Measurements from ENCODE around the gene USP9X. TPM values are rescaled to one million over a fixed set of nuclear protein-coding genes. Genes with fewer than 3 reads are reported as not detected.

Gene USP9X
- total RNA-seq, 4 donors from 2014 or later: 54.9 to 154 (median 98.0) TPM

DNA sequence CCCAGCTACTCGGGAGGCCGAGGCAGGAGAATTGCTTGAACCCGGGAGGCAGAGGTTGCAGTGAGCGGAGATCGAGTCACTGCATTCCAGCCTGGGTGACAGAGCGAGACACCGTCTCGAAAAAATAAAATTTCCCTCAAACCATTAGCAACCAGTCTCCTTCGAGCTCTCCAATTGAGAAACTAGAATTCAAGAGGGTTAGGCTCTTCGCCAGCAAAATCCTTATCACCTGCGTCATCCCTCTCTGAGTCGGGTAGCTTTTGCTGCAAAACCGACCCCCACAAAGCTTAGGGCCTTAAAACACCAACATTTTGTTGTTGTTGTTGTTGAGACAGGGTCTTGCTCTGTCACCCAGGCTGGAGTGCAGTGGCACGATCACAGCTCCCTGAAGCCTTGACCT is 173.6 kb downstream of the USP9X start:
- in situ Hi-C loops (cut with MboI; ENCODE audit: low pct_ligation_motif_present in 1 of 4, low pct_unique_long_range_greater_than_20kb in 1 of 4, low sequenced_read_pairs in 3 of 4) (no loop called here), intact Hi-C loops (cut with DNase I; ENCODE audit: low total_unique reads) (no loop called here)
- H3K4me3 ChIP-seq: no peak overlapping the region

DNA sequence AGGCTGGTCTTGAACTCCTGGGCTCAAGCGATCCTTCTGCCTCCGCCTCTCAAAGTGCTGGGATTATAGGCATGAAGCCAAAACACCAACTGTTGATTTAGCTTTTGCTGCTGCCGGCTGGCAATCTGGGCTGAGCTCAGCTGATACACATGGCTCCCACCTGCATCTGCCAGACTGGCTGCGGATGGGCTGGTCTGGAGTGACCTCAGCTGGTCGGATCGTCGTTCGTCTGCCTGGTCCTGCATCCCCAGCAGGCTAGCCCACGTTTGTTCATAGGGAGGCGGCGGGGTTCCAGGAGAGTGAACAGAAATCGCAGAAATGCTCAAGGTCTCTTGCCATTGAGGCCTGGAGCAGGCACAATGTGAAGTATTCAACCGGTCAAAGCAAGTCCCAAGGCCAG is 174.3 kb downstream of the USP9X start:
- TF ChIP-seq EP300 (IDR thresholded peaks at IDR 0.05; ENCODE audit: low read depth): no peak
- TF ChIP-seq POLR2AphosphoS5 (IDR thresholded peaks at IDR 0.05): no peak
- 79 to 100% methylated on average over 2 to 13 of the region's 13 CpGs for WGBS, 2 donors (ENCODE audit: low coverage in 1 of 2)
- Histone ChIP-seq H3K36me3 (no peaks in the 10 kb centered on the region), H3K27ac (no peak overlapping the region), H3K4me1 (no peaks in the 10 kb centered on the region), H3K9me3 (no peaks in the 10 kb centered on the region), H3K4me3 (no peak overlapping the region), H3K27me3 (no peaks in the 10 kb centered on the region)
- in situ Hi-C loops (cut with MboI; ENCODE audit: low pct_ligation_motif_present in 1 of 4, low pct_unique_long_range_greater_than_20kb in 1 of 4, low sequenced_read_pairs in 3 of 4): no loop called here
- intact Hi-C loops (cut with DNase I; ENCODE audit: low total_unique reads): no loop called here
- no peak for DNase-seq

More for the DNA sequence above, 173.6 kb downstream of the USP9X start:
- Histone ChIP-seq H3K27ac (no peak overlapping the region), H3K9me3 (no peaks in the 10 kb centered on the region), H3K36me3 (no peaks in the 10 kb centered on the region), H3K27me3 (no peaks in the 10 kb centered on the region), H3K4me1 (no peaks in the 10 kb centered on the region)
- WGBS, 2 donors (ENCODE audit: low coverage in 1 of 2): 92% methylated on average over 14 of the region's 14 CpGs; no CpG with 5 or more reads in 1 of the 2 donors
- DNase-seq: no peak
- TF ChIP-seq EP300 (IDR thresholded peaks at IDR 0.05; ENCODE audit: low read depth): no peak
- no peak for TF ChIP-seq POLR2AphosphoS5 (IDR thresholded peaks at IDR 0.05)
- no peak for TF ChIP-seq POLR2A (IDR thresholded peaks at IDR 0.05)

GRCh38 chrX:41265615-41266014 is 180.4 kb downstream of the USP9X start:
- intact Hi-C loops (cut with DNase I; ENCODE audit: low total_unique reads): no loop called here
- TF ChIP-seq POLR2AphosphoS5 (IDR thresholded peaks at IDR 0.05): peak in 1 of 3 donors; percentile 19
- no peak for TF ChIP-seq CTCF (IDR thresholded peaks at IDR 0.05)
- no peak for TF ChIP-seq EP300 (IDR thresholded peaks at IDR 0.05; ENCODE audit: low read depth)
- peak overlapping the region in 1 of 4 donors; percentile 27 for H3K4me3 ChIP-seq
- H3K36me3 ChIP-seq: no peaks in the 10 kb centered on the region
- H3K4me1 ChIP-seq: no peaks in the 10 kb centered on the region
- in situ Hi-C loops (cut with MboI; ENCODE audit: low pct_ligation_motif_present in 1 of 4, low pct_unique_long_range_greater_than_20kb in 1 of 4, low sequenced_read_pairs in 3 of 4): no loop called here
- 66% methylated on average over 8 of the region's 8 CpGs; no CpG with 5 or more reads in 1 of the 2 donors for WGBS, 2 donors (ENCODE audit: low coverage in 1 of 2)
- peak; percentile 41 for DNase-seq
- peak overlapping the region in 1 of 4 donors; percentile 57 for H3K27ac ChIP-seq
- H3K9me3 ChIP-seq: no peaks in the 10 kb centered on the region
- no peaks in the 10 kb centered on the region for H3K27me3 ChIP-seq

GRCh38 chrX:41273638-41274037 is 188.4 kb downstream of the USP9X start:
- 71 to 100% methylated on average over 1 to 2 of the region's 2 CpGs for WGBS, 2 donors (ENCODE audit: low coverage in 1 of 2)
- Histone ChIP-seq H3K36me3 (no peaks in the 10 kb centered on the region), H3K4me3 (no peak overlapping the region), H3K9me3 (no peaks in the 10 kb centered on the region), H3K4me1 (peaks cover 4 to 12% (median 7%) of the 10 kb centered on the region in 4 donors), H3K27me3 (no peaks in the 10 kb centered on the region), H3K27ac (no peak overlapping the region)
- in situ Hi-C loops (cut with MboI; ENCODE audit: low pct_ligation_motif_present in 1 of 4, low pct_unique_long_range_greater_than_20kb in 1 of 4, low sequenced_read_pairs in 3 of 4): no loop called here
- no peak for DNase-seq
- TF ChIP-seq POLR2AphosphoS5 (IDR thresholded peaks at IDR 0.05): no peak
- no peak for TF ChIP-seq EP300 (IDR thresholded peaks at IDR 0.05; ENCODE audit: low read depth)
- TF ChIP-seq CTCF (IDR thresholded peaks at IDR 0.05): no peak
- TF ChIP-seq POLR2A (IDR thresholded peaks at IDR 0.05): no peak
- intact Hi-C loops (cut with DNase I; ENCODE audit: low total_unique reads): loop anchor here (10.0 kb wide), 1 partner anchor 61 kb away; the partner anchor contains the start of gene DDX3X

- DNase-seq: peak; percentile 62
- Histone ChIP-seq H3K36me3 (no peaks in the 10 kb centered on the region), H3K27me3 (no peaks in the 10 kb centered on the region), H3K27ac (peak overlapping the region; percentile 40 to 74 (median 70)), H3K9me3 (no peaks in the 10 kb centered on the region), H3K4me1 (peaks cover 4 to 12% (median 7%) of the 10 kb centered on the region in 4 donors), H3K4me3 (peak overlapping the region; percentile 25 to 57 (median 32))
- peak; percentile 14 to 41 (median 34) for TF ChIP-seq CTCF (IDR thresholded peaks at IDR 0.05)
- TF ChIP-seq POLR2AphosphoS5 (IDR thresholded peaks at IDR 0.05): no peak
- no peak for TF ChIP-seq EP300 (IDR thresholded peaks at IDR 0.05; ENCODE audit: low read depth)
- intact Hi-C loops (cut with DNase I; ENCODE audit: low total_unique reads) (loop anchor here (10.0 kb wide), 1 partner anchor 59 kb away; the partner anchor contains the start of gene DDX3X), in situ Hi-C loops (cut with MboI; ENCODE audit: low pct_ligation_motif_present in 1 of 4, low pct_unique_long_range_greater_than_20kb in 1 of 4, low sequenced_read_pairs in 3 of 4) (loop anchor here in 1 of 4 donors (25.0 kb wide), 1 partner anchor 486 kb away; no protein-coding TSS in a partner anchor)
- WGBS, 2 donors (ENCODE audit: low coverage in 1 of 2): 0 to 6% methylated on average over 2 to 29 of the region's 54 CpGs
Observed at GRCh38 chrX:41275661-41276609, 190.7 kb downstream of the USP9X start.

Data from transverse colon (tissue), 4 donors.